K562 (cell line): ENCODE results near the gene B4GALT5. TPM values are rescaled to one million over a fixed set of nuclear protein-coding genes. Genes with fewer than 3 reads are reported as not detected.

Experiments used
- ATAC-seq: fragments of 200-7000 bp; cut with Tn5 transposase; 3 replicates; pipeline ENCODE4 v1.9.1; 2020; ENCODE audit warnings: moderate library complexity
- BruUV-seq: library from RNA; stranded (reverse); fragments of 400-500 nt; replicated peaks from 2 replicates; lab custom pipeline; 2021; lab: Mats Ljungman, UMichigan
- CTCF ChIA-PET: fragments of 300-600 bp; formaldehyde crosslinking; extraction: SDS; loops from one replicate; lab custom pipeline; 2021; ENCODE audit warnings: low intra/inter-chr PET ratio; lab: Yijun Ruan, JAX
- POLR2A ChIA-PET: fragments of 300-600, 350-650 bp; sonication (Branson Sonifier 250); formaldehyde crosslinking; extraction: SDS; loops from one replicate; lab custom pipeline; 2021; ENCODE audit warnings: antibody characterized with exemption, inconsistent platforms; lab: Yijun Ruan, JAX
- DNase-seq, 4 experiments: peaks; one replicate each; pipeline versions ENCODE4 v3.0.0 to v3.0.0-alpha.2; 2011 to 2018; ENCODE audit warnings: low spot score in 3 of 4, mixed read lengths in 3 of 4; ENCODE audit errors: extremely low read depth in 1 of 4
- FAIRE-seq: peaks from 2 replicates; lab custom pipeline; 2011; peaks lifted over from hg19 to GRCh38; lab: Jason Lieb, UNC
- H2AFZ ChIP-seq: 2 replicates; pipeline ENCODE4 v1.6.0; 2011; ENCODE audit warnings: low read depth, low read length, control low read depth, inconsistent platforms
- H3K27ac ChIP-seq: fragments of 200-600 bp; 3 replicates; pipeline ENCODE4 v1.8.0; 2011; ENCODE audit warnings: low read depth, mild to moderate bottlenecking, control low read depth, inconsistent platforms, low read length, moderate library complexity, mixed read lengths; ENCODE audit errors: extremely low read depth
- H3K27me3 ChIP-seq, 2 experiments: fragments of 300-600 bp in 1 of 2; 2 replicates in 1 of 2; 3 replicates in 1 of 2; pipeline versions ENCODE4 v1.6.0 to v1.8.0; 2011; ENCODE audit warnings: inconsistent platforms in 2 of 2, low read length in 2 of 2, mild to moderate bottlenecking in 1 of 2, mixed read lengths in 1 of 2, moderate library complexity in 1 of 2; ENCODE audit not compliant: control insufficient read depth in 2 of 2, insufficient read depth in 2 of 2
- H3K36me3 ChIP-seq: fragments of 300-600 bp; 3 replicates; pipeline ENCODE4 v1.8.0; 2011; ENCODE audit warnings: mild to moderate bottlenecking, low read length, inconsistent platforms; ENCODE audit not compliant: control insufficient read depth, insufficient read depth
- H3K4me1 ChIP-seq, 2 experiments: fragments of 200-600 bp in 1 of 2; replicated peaks in 1 of 2; 2 replicates in 1 of 2; 3 replicates in 1 of 2; pipeline versions ENCODE4 v1.5.1 to v1.8.0; 2011; ENCODE audit warnings: inconsistent platforms in 2 of 2, low read length in 2 of 2, mild to moderate bottlenecking in 1 of 2, mixed read lengths in 1 of 2, moderate library complexity in 1 of 2; ENCODE audit not compliant: control insufficient read depth in 2 of 2, insufficient read depth in 2 of 2
- H3K4me2 ChIP-seq: 2 replicates; pipeline ENCODE4 v1.6.1; 2011; ENCODE audit warnings: low read length, control low read depth, inconsistent platforms, mixed read lengths; ENCODE audit not compliant: insufficient read depth
- H3K4me3 ChIP-seq: fragments of 200-600 bp; sonication (generic), shearing (Covaris generic); 2 replicates; pipeline ENCODE4 v1.5.1; 2016; ENCODE audit warnings: control low read depth, inconsistent platforms
- H3K79me2 ChIP-seq: fragments of 200-600 bp; 3 replicates; pipeline ENCODE4 v1.8.0; 2011; ENCODE audit warnings: low read length, inconsistent platforms; ENCODE audit not compliant: control insufficient read depth, insufficient read depth
- H3K9ac ChIP-seq, 2 experiments: 2 replicates each; pipeline versions ENCODE4 v1.6.0 to v1.6.1; 2011; ENCODE audit warnings: low read depth in 2 of 2, low read length in 2 of 2, control low read depth in 1 of 2, inconsistent platforms in 1 of 2, mild to moderate bottlenecking in 1 of 2, mixed read lengths in 1 of 2; ENCODE audit not compliant: insufficient read depth in 1 of 2
- H3K9me1 ChIP-seq: one replicate; pipeline ENCODE4 v1.6.0; 2011; ENCODE audit warnings: inconsistent platforms, mild to moderate bottlenecking, low read length, moderate library complexity; ENCODE audit not compliant: control insufficient read depth, insufficient read depth
- H3K9me3 ChIP-seq: replicated peaks from 2 replicates; pipeline ENCODE4 v1.5.1; 2011; ENCODE audit warnings: low read depth, low read length, inconsistent platforms; ENCODE audit not compliant: control insufficient read depth, insufficient read depth
- H4K20me1 ChIP-seq: replicated peaks from 2 replicates; pipeline ENCODE4 v1.6.1; 2011; ENCODE audit warnings: low read length, inconsistent platforms, mixed read lengths; ENCODE audit not compliant: control insufficient read depth, insufficient read depth
- ATF2 ChIP-seq: sonication (generic); formaldehyde crosslinking; IDR thresholded peaks from 2 replicates; pipeline ENCODE4 v1.8.1; 2022; ENCODE audit warnings: missing genetic modification reagents
- ATF7 ChIP-seq: fragments of 450-650 bp; IDR thresholded peaks from 2 replicates; pipeline ENCODE4 v1.7.1; 2014; ENCODE audit warnings: mild to moderate bottlenecking, moderate library complexity
- C11orf30 ChIP-seq: fragments of 450-650 bp; IDR thresholded peaks from 2 replicates; pipeline ENCODE4 v1.6.1; 2016; ENCODE audit warnings: low read depth, mild to moderate bottlenecking
- NFATC3 ChIP-seq: fragments of 450-650 bp; IDR thresholded peaks from 2 replicates; pipeline ENCODE4 v1.6.1; 2017; ENCODE audit warnings: mild to moderate bottlenecking
- PATZ1 ChIP-seq: fragments of 250-450 bp; sonication (Bioruptor Pico); IDR thresholded peaks from 2 replicates; pipeline ENCODE4 v1.5.0; 2020; ENCODE audit warnings: mild to moderate bottlenecking, borderline replicate concordance
- RERE ChIP-seq: sonication (generic); formaldehyde crosslinking; IDR thresholded peaks from 2 replicates; pipeline ENCODE4 v1.8.0; 2023; ENCODE audit warnings: missing genetic modification reagents, mild to moderate bottlenecking, borderline replicate concordance
- SMAD4 ChIP-seq: fragments of 250-450 bp; sonication (Bioruptor Pico); conservative IDR thresholded peaks from 2 replicates; pipeline ENCODE4 v1.8.0; 2021; ENCODE audit warnings: inconsistent platforms, mild to moderate bottlenecking, moderate library complexity
- TOE1 ChIP-seq, 2 experiments: fragments of 450-650 bp in 1 of 2; sonication (generic) in 1 of 2; formaldehyde crosslinking in 1 of 2; IDR thresholded peaks; 2 replicates each; pipeline versions ENCODE4 v1.7.1 to v1.8.0; 2016 to 2022; ENCODE audit warnings: borderline replicate concordance in 2 of 2, mild to moderate bottlenecking in 2 of 2, antibody characterized with exemption in 1 of 2, inconsistent platforms in 1 of 2, low read depth in 1 of 2, missing genetic modification reagents in 1 of 2, moderate library complexity in 1 of 2
- ZNF384 ChIP-seq: IDR thresholded peaks from 2 replicates; pipeline ENCODE4 v1.6.1; 2012; ENCODE audit warnings: low read depth, low read length, improper control_type of control experiment
- WGBS: fragments of 100-300 bp; shearing (Covaris generic); methylation state at CpG from one replicate; pipeline ENCODE4 v1.1.6; 2016; ENCODE audit warnings: low coverage, mixed read lengths; ENCODE audit not compliant: insufficient coverage; ENCODE audit errors: missing lambda C conversion rate; 5-methylcytosine and 5-hydroxymethylcytosine counted together
- in situ Hi-C: fragments of 300-500 bp; cut with MboI; formaldehyde crosslinking; loops from 4 replicates; pipeline ENCODE4 v1.15.0; 2018; ENCODE audit warnings: inconsistent platforms, mixed read lengths
- intact Hi-C: fragments of 100-400 bp; cut with micrococcal nuclease; formaldehyde crosslinking; loops from 2 replicates; pipeline ENCODE4 v1.14.2; 2022
- polyA plus RNA-seq, 8 experiments: library from polyadenylated mRNA; depleted of rRNA in 4 of 8; stranded (reverse) in 5 of 8; unstranded in 3 of 8; fragments of >200 nt; fragmentation: Nextera tagmentation in 2 of 8; fragmentation: Illumina TruSeq in 1 of 8; extraction: Ambion mirVana in 2 of 8; extraction: Trizol in 1 of 8; gene quantifications; 2 replicates each; pipeline versions ENCODE4 v1.2.1 to v1.2.3, GENCODE V29; 2011 to 2014; ENCODE audit warnings: inconsistent platforms in 1 of 8, missing spikeins in 1 of 8
- total RNA-seq, 7 experiments: library from RNA; depleted of rRNA in 6 of 7; stranded (reverse); fragments of >200 nt in 6 of 7; fragmentation: Illumina TruSeq in 2 of 7; extraction: Trizol in 2 of 7; gene quantifications; 2 replicates each; pipeline versions ENCODE4 v1.2.1 to v1.2.3, GENCODE V29; 2011 to 2021; ENCODE audit warnings: low replicate concordance in 1 of 7

Gene B4GALT5
- total and polyA plus RNA-seq, 9 of the 15 experiments (the other 6 are each of a cell fraction or from before 2014, with no cell fraction given), result 8.5 to 32.6 (median 23.4) TPM

GRCh38 chr20:49701916-49702315 is 11.8 kb downstream of the B4GALT5 start (continued):
- no peak for TF ChIP-seq RERE (CRISPR knock-in tag)

GRCh38 chr20:49701241-49701790 is 12.4 kb downstream of the B4GALT5 start:
- no peak overlapping the region; the same call in 1 of the 2 replicates for H3K4me2 ChIP-seq
- no peaks in the 10 kb centered on the region for H3K9me1 ChIP-seq
- peaks cover 11 to 40% of the 10 kb centered on the region in 2 experiments for H3K4me1 ChIP-seq
- H4K20me1 ChIP-seq, result peaks cover 4% of the 10 kb centered on the region; the same call in 1 of the 2 replicates
- DNase-seq (no peak), FAIRE-seq (no peak), ATAC-seq (peak; percentile 34)
- in situ Hi-C loops (no loop called here), intact Hi-C loops (loop anchor here (2.0 kb wide), 1 partner anchor 91 kb away; no protein-coding TSS in a partner anchor)
- WGBS, result 10% methylated on average over 5 of the region's 5 CpGs
- BruUV-seq, result no TSS peak
- H3K9ac ChIP-seq, result peak overlapping the region in 1 of 2 experiments; percentile 40; a peak in 1 of 4 replicates
- POLR2A ChIA-PET, result interaction anchor here (0.7 to 1.3 kb wide), 5 partner anchors 9 to 654 kb away, joined by 3 to 8 read pairs (median 4); partner anchors contain the start of gene B4GALT5
- H3K9me3 ChIP-seq, result no peaks in the 10 kb centered on the region
- H3K27me3 ChIP-seq, result no peaks in the 10 kb centered on the region
- H3K27ac ChIP-seq, result peak overlapping the region; percentile 59
- no peak overlapping the region for H2AFZ ChIP-seq
- CTCF ChIA-PET, result no interaction called here
- no peak overlapping the region for H3K4me3 ChIP-seq
- H3K79me2 ChIP-seq, result peaks cover 98% of the 10 kb centered on the region
- H3K36me3 ChIP-seq, result peaks cover 14% of the 10 kb centered on the region; the same call in 2 of the 3 replicates
- TF ChIP-seq C11orf30 (peak; percentile 45; the same call in 1 of the 2 replicates), TOE1 (IDR thresholded peaks at IDR 0.05; ENCODE audit: borderline replicate concordance) (no peak), TOE1 (CRISPR knock-in tag; IDR thresholded peaks at IDR 0.05; ENCODE audit: borderline replicate concordance, low read depth) (no peak), ATF2 (CRISPR knock-in tag) (no peak), ATF7 (no peak), NFATC3 (no peak), PATZ1 (no peak), SMAD4 (CRISPR knock-in tag) (0 out of 2 replicates have a peak, but pooled peaks have one; percentile 16), ZNF384 (peak; percentile 81)
